Measurements from ENCODE around the gene FAM131C.

The FAM131C gene

DNA sequence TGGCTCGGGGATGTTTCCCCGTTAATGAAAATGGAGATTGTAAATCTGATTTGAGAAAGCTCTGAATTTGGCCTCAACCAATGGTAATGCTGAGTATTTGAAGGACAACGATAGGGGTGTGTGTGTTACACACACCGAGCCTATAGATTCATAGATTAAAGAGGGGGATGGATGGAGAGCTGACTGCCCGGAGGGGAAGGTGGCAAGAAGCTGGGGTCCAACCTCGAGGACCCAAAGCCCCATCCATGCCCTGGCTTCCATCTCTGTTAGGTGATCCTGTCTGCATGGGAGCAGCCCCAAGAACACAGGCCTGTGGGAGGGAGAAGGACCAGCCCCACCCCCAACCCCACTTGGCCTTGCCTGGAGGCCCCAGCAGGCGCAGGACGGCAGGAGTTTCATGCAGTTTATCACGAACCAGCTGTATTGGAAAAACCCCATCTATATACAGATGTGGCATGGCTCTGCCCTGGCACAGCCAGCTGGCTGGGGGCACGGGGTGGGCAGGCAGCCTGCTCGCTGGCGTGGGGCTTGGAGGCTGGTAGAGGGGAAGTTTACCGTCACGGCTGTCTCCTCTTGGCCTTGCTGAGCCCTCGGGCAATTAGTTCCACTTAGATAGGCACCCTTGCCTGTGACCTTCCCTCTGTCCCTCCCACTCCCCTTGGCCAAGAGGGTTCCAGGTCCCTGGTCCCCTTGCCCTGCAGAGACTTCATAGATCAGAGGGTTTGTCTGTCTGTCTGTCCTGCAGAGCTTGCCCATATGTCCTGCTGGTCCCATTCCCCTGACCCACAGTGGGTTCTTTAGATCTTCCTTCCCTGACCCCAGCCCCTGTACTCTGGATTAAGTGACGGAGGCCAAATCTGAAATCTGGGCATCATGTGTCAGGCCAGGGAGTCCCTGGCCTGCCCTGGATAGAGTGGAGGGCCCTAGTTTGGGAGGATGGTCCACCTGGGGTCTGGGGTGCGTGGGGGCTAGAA lies 58.7 kb downstream of the FAM131C start:
- no peak for DNase-seq

DNA sequence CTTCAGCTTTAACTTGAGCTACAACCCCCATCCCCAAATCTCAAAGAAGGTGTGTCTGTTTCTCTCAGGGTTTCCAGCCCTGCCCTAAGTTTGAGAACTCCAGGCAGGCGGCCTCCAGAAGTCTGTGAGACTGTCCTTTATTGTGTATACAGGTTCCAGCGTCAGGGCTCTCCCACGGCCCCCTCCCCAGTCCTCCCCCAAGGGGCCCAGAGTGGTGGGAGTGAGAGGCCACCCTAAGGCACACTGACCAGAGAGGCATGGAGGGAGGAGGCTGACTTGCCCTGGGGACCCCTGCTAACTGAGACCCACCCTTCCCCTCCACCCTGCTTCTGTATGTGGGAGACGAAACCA lies 59.6 kb downstream of the FAM131C start:
- no peak for DNase-seq

DNA sequence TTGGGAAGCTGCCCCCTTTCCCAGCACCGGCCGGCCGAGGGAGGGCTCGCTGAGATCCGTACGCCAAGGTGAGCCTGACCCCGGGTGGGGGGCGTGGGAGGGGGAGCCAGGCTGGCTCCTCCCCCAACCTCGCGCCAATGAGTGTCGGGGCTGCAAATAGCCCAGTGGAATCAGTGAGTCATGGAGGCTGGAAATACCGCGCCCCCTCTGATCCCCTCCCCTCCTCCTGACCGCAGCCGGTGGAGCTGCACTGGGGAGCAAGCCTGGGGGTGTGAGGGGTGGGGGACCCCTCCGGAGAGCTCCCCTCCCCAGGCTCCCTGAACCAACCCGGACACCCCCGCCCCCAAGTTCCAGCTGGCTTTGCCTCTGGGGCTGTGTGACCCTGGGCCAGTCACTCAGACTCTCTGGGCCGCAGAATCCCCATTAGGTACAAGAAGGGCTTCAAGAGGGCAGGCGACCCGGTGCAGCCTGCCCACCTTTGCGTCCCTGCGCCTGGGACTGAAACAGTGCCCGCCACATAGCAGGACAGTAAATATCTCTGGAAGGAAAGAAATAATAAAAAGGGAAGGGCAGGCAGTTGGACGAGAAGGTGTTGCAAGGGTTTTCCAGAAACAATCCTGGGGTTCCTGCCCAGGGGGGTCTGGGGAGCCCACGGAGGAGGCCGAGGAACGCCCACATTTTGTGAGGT lies 60.1 kb downstream of the FAM131C start:
- peak; percentile 57 to 62 for DNase-seq

DNA sequence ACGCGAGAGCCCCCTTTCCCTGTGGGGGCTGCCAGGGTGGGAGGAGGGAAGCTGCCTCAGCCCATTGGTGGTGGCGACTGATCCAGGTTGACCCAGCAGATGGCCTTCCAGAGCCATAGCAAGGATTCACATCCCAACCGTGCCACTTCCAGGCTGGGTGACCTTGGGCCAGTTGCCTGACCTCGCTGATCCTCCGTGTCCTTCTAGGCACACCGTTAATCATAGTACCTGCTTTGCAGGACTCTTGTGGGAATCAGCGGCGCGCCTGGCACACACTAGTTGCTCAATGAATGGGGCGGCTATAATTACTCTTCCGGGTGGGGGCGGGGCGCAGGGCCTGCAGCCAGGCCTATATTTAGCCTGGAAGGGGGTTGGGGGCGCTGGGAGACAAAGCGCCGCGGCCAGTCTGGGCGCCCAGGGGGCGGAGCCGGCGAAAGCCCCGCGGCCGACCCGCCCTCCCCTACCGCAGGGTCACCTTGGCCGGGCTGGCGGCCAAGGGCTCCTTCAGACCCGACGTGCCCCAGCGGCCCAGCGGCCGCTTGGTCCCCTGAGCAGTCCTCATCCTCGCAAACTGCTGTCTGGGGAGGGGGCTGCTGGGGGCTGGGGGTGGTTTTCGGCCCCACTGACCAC lies 60.7 kb downstream of the FAM131C start:
- DNase-seq, result peak; percentile 59 to 64

DNA sequence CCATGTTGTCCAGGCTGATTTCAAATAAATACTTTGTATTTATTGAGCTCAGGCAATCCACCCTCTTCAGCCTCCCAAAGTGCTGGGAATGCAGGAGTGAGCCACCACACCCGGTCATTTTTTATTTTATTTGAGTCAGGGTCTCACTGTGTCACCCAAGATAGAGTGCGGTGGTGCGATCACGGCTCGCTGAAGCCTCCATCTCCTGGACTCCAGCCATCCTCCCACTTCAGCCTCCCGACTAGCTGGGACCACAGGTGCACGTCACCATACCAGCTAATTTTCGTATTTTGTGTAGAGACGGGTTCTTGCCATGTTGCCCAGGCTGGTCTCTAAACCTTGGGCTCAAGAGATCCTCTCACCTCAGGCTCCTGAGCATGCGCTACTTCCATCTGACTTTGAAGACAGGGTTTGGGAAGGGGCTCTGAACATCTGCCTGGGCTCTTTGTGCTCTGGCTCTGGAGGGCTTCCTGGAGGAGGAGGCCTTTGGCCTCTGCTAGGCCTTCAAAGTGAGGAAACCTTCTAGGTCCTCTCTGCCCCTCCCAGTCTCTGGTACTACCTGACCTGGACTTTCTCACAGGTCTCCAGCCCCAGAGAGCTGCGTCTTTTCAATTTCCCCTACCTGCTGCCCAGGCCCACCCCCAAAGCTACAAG lies 61.4 kb downstream of the FAM131C start:
- no peak for DNase-seq

DNA sequence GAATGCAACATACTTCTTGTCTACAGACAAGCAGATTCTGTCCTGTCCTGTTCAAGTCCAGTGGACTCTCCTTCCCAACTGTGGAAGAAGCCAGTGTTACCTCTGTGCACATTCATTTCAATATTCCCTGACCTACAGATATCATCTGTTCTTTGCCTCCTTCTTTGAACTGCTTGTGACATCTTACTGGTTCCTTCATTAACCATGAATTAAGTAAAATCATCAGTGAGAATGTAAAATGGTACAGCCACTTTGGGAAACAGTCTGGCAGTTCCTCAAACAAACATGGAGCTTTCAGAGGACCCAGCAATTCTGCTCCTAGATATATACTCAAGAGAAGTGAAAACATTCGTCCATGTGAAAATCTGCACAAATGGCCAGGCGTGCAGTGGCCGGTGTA lies 62.6 kb downstream of the FAM131C start:
- no peak for DNase-seq

DNA sequence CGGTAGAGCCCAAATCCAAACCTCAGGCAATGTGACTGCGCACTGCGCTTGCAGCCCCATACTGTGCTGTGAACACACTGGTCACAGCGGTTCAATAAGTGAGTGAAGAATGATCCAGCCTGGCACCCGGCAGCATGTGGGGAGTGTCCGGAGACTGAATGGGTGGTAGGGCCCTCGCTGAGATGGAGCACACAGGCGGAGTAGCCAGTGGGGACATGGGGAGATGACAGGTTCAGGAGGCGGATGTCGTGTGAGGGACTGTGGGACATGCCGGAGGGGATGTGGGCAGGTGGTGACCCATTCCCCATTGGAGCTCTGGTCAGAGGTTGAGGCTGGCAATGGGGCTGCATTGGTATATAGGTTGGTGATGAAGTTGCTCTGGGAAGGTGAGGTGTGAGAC lies 63.8 kb downstream of the FAM131C start:
- no peak for DNase-seq

DNA sequence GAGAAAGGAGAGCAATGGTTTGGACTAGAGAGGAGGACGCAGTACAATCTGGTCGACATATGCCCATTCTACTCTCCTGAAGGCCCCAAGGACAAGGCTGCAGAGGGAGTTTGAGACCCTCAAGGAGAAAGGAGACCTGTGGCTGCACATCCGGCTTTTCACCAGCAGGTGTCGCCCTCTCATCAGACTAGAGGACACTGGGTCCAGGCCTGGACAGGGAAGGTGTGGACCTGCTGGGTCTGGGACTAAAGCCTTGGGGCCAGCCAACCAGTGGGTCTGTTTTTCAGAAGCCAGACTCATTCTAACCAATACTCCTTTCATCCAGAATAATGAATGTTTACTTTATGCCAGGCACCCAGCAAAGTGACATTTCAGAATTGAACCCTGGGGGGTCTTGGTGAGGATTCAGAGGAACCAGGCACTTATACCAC lies 64.4 kb downstream of the FAM131C start:
- DNase-seq, result peak; percentile 85 to 88
